Raji (cell line): Measurements from ENCODE around the gene WNT7A.

Experiments used
- POLR2A ChIP-seq: IDR thresholded peaks from 2 replicates; pipeline ENCODE4 v1.6.1; 2011; ENCODE audit warnings: low read depth, low read length, control low read depth; ENCODE audit not compliant: insufficient read depth

The WNT7A gene

GRCh38 chr3:13890377-13891016 lies 10.6 kb upstream of the WNT7A start:
- TF ChIP-seq POLR2A, result no peak

DNA sequence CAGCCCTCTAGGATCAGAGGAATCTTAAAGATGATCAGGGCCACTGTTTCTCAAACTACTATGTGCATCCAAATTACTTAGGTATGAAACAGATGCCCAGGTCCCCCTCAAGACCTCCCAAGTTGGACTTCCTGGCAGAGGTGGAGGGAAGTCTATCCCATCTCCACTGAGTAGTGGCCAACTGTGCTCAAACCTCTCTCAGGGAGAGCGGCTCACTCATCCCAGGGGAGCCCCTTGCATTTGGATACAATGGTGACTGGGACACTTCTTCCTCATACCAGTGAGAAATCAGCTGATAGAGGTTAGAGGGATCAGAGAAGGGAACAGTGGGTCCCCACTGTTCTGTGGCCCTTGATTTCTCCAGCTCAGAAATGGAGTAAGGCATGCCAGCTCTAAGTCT lies 8.7 kb upstream of the WNT7A start:
- no peak for TF ChIP-seq POLR2A

GRCh38 chr3:13887495-13888300 lies 7.8 kb upstream of the WNT7A start:
- no peak for TF ChIP-seq POLR2A

DNA sequence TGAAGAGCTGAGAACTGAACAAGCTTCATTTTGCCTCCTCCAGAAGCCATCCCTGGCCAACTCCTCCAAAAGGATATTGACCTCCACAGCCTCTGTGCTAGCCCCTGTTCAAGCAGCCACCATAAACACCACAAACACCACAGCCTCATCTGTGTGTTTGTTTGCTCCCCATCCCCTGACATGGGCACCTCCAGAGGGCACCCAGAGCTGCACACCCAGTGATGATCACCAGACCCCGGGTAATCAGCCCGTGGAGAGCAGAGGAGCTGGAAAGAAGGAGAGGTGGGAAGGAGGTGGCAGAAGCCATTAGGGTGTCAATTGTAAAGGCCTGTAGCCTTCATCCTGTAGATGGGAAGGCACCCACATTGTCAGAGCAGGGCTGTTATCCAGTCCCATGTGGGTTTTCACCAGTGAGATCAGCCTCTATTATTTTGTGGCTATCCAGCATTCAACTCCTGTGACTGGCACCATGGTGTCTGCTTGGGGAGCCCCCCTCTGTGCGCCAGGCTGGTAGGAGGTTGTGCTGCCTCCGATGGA lies 6.8 kb upstream of the WNT7A start:
- TF ChIP-seq POLR2A, result no peak

GRCh38 chr3:13885704-13886010 lies 5.8 kb upstream of the WNT7A start:
- TF ChIP-seq POLR2A, result no peak

GRCh38 chr3:13884851-13885703 lies 5.2 kb upstream of the WNT7A start:
- no peak for TF ChIP-seq POLR2A

- no peak for TF ChIP-seq POLR2A
These were observed 3.8 kb upstream of the WNT7A start for GRCh38 chr3:13883681-13884080.

DNA sequence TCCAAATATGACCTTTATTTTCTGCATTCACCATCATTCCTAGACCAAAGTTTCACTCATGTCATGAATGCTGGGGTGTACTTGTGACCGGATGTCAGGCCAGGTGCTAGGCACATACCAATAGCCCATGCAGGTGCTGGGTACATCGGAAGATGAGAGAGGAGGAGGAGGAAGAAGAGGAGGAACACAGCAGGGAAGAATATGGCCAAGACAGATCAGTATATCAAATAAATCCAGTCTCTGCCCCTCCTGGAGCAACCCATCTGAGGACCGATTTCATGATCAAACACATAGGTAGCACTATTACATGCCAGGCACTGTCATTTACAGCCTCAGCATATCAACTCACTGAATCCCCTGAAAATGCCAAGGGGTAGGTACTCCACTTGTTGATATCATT lies 3.0 kb upstream of the WNT7A start:
- no peak for TF ChIP-seq POLR2A

GRCh38 chr3:13881536-13882410 lies 1.9 kb upstream of the WNT7A start:
- TF ChIP-seq POLR2A, result no peak

DNA sequence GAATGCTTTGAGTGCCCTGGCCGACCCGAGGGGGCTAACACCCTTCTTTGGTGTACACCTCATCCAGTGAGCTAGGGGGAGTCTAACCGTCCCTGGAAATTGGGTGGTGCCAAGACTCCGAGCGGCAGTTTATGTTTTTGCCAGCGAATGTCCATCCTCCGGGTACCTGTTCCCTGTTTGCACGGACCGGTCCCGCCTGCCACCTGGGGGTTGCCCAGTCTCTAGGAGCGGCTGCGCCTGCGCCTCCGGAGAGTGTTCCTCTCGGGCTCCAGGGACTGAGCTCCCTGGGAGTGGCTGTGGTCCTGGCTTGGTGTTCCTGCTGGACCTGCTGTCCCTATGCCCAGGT lies 913 bp upstream of the WNT7A start:
- TF ChIP-seq POLR2A, result no peak

- TF ChIP-seq POLR2A, result no peak
These were observed 547 bp downstream of the WNT7A start for GRCh38 chr3:13879102-13879945.

DNA sequence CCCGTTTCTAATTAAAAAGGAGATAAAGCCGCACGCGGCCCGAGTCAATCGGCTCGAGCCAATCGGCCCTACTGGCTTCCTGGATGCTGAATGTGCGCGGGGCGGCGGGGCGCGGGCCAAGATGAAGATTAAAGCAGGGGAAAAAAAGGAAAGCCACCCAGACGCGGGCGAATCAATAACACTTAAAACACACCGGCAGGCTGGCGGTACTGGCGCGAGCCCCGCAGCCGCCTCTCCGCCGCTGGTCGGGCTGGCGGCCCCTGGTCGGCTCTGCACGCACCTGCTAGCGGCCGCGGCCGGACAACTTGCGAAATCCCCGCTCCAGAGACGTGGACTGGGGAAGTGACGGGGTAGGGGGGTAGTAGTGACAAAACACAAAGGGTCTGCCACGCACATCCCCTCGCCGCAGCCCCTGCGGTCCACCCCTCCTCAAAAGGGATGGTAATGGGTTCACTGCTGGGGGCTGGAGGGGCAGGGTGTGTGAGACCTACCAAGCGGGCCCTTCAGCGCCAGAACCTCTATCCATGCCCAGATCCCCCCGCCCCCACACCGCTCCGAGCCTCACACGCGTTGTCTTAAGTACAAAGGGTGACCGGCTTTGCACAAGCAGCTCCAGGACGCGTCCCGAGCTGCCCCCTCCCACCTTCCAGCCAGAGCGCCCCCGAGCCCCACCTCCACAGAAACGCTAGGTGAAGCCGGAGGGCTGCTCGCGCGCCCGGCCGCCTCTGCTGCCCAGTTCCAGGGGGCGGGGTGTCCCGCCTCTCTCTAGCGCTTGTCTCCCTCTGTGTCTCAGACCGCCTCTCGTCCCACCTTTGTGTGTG lies 1.4 kb downstream of the WNT7A start:
- TF ChIP-seq POLR2A, result no peak

GRCh38 chr3:13877911-13878280 lies 2.0 kb downstream of the WNT7A start:
- TF ChIP-seq POLR2A, result no peak

- no peak for TF ChIP-seq POLR2A
These were observed 3.3 kb downstream of the WNT7A start for GRCh38 chr3:13876451-13877100.
